CD4-positive, alpha-beta T cell treated with Interleukin-12 subunit alpha and Interleukin-12 subunit beta, for 1 hour (primary cell): Measurements from ENCODE around the gene COL18A1.

ENCODE experiments used
- DNase-seq: peaks from one replicate; pipeline ENCODE4 v3.0.0-alpha.2; 2020

Gene COL18A1

GRCh38 chr21:45383615-45384201, 21.3 kb upstream of the COL18A1 start:
- no peak for DNase-seq

GRCh38 chr21:45384656-45385548, 20.1 kb upstream of the COL18A1 start:
- no peak for DNase-seq

GRCh38 chr21:45385549-45386050, 19.4 kb upstream of the COL18A1 start:
- DNase-seq: no peak

- DNase-seq: no peak
Measured at GRCh38 chr21:45386336-45386727, 18.6 kb upstream of the COL18A1 start.

- no peak for DNase-seq
Measured at GRCh38 chr21:45386728-45387371, 18.1 kb upstream of the COL18A1 start.

GRCh38 chr21:45387506-45387905, 17.5 kb upstream of the COL18A1 start:
- DNase-seq: no peak

GRCh38 chr21:45388011-45388521, 16.9 kb upstream of the COL18A1 start:
- no peak for DNase-seq

- no peak for DNase-seq
Measured at GRCh38 chr21:45388611-45389296, 16.2 kb upstream of the COL18A1 start.

- no peak for DNase-seq
Measured at GRCh38 chr21:45390121-45390751, 14.7 kb upstream of the COL18A1 start.

- DNase-seq: no peak
Measured at GRCh38 chr21:45390831-45391742, 13.9 kb upstream of the COL18A1 start.

- DNase-seq: no peak
Measured at GRCh38 chr21:45391743-45392572, 13.0 kb upstream of the COL18A1 start.

- DNase-seq: no peak
Measured at GRCh38 chr21:45392573-45392971, 12.4 kb upstream of the COL18A1 start.

GRCh38 chr21:45393021-45393420, 11.9 kb upstream of the COL18A1 start:
- no peak for DNase-seq

- DNase-seq: no peak
Measured at GRCh38 chr21:45393833-45394638, 10.9 kb upstream of the COL18A1 start.

GRCh38 chr21:45396620-45396995, 8.4 kb upstream of the COL18A1 start:
- no peak for DNase-seq

GRCh38 chr21:45397381-45397780, 7.6 kb upstream of the COL18A1 start:
- DNase-seq: no peak

GRCh38 chr21:45401054-45401518, 3.9 kb upstream of the COL18A1 start:
- no peak for DNase-seq

- DNase-seq: no peak
Measured at GRCh38 chr21:45401916-45402900, 2.8 kb upstream of the COL18A1 start.
